ENCODE measurements around the gene ZNF429.

GRCh38 chr19:21498651-21499050, 6.8 kb upstream of the ZNF429 start:
- no peak for TF ChIP-seq RARB (CRISPR knock-in tag; IDR thresholded peaks at IDR 0.05)
- TF ChIP-seq POU6F1 (CRISPR knock-in tag; IDR thresholded peaks at IDR 0.05; ENCODE audit: borderline replicate concordance, low read depth): no peak
- TF ChIP-seq, protein P1, sequence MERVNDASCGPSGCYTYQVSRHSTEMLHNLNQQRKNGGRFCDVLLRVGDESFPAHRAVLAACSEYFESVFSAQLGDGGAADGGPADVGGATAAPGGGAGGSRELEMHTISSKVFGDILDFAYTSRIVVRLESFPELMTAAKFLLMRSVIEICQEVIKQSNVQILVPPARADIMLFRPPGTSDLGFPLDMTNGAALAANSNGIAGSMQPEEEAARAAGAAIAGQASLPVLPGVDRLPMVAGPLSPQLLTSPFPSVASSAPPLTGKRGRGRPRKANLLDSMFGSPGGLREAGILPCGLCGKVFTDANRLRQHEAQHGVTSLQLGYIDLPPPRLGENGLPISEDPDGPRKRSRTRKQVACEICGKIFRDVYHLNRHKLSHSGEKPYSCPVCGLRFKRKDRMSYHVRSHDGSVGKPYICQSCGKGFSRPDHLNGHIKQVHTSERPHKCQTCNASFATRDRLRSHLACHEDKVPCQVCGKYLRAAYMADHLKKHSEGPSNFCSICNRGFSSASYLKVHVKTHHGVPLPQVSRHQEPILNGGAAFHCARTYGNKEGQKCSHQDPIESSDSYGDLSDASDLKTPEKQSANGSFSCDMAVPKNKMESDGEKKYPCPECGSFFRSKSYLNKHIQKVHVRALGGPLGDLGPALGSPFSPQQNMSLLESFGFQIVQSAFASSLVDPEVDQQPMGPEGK (CRISPR knock-in tag; IDR thresholded peaks at IDR 0.05; ENCODE audit: borderline replicate concordance): no peak
- TF ChIP-seq ARNTL (CRISPR knock-in tag; IDR thresholded peaks at IDR 0.05; ENCODE audit: borderline replicate concordance, low read depth): no peak
- TF ChIP-seq TCF4 (CRISPR knock-in tag; IDR thresholded peaks at IDR 0.05; ENCODE audit: borderline replicate concordance): no peak
- TF ChIP-seq PPARA (CRISPR knock-in tag; IDR thresholded peaks at IDR 0.05; ENCODE audit: borderline replicate concordance): no peak
- no peak for TF ChIP-seq ZNF8 (CRISPR knock-in tag; IDR thresholded peaks at IDR 0.05)
- no peak for TF ChIP-seq ZNF70 (CRISPR knock-in tag; IDR thresholded peaks at IDR 0.05)
- TF ChIP-seq, protein P2, sequence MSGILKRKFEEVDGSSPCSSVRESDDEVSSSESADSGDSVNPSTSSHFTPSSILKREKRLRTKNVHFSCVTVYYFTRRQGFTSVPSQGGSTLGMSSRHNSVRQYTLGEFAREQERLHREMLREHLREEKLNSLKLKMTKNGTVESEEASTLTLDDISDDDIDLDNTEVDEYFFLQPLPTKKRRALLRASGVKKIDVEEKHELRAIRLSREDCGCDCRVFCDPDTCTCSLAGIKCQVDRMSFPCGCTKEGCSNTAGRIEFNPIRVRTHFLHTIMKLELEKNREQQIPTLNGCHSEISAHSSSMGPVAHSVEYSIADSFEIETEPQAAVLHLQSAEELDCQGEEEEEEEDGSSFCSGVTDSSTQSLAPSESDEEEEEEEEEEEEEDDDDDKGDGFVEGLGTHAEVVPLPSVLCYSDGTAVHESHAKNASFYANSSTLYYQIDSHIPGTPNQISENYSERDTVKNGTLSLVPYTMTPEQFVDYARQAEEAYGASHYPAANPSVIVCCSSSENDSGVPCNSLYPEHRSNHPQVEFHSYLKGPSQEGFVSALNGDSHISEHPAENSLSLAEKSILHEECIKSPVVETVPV (CRISPR knock-in tag; IDR thresholded peaks at IDR 0.05): no peak
